ENCODE measurements around the gene COL4A2.

- no peak for TF ChIP-seq CTCF (IDR thresholded peaks at IDR 0.05)
- TF ChIP-seq POLR2A (IDR thresholded peaks at IDR 0.05; ENCODE audit: low read depth): no peak
- TF ChIP-seq POLR2AphosphoS5 (IDR thresholded peaks at IDR 0.05): no peak
Observed at GRCh38 chr13:110272227-110272626, 34.9 kb upstream of the COL4A2 start.

All from esophagus muscularis mucosa (tissue), 3 donors.